Measurements from ENCODE around the gene USP7.
"Not testable (repeated sequence)": the region's sequence is repeated elsewhere in the genome, so short reads cannot be mapped to it uniquely, and the experiment has no call there.

The USP7 gene

GRCh38 chr16:8893976-8894690 lies 69.6 kb downstream of the USP7 start:
- no peak for DNase-seq

GRCh38 chr16:8893426-8893825 lies 70.3 kb downstream of the USP7 start:
- DNase-seq = no peak

- DNase-seq = no peak
These were observed 71.6 kb downstream of the USP7 start for GRCh38 chr16:8892101-8892575.

GRCh38 chr16:8890549-8890921 lies 73.2 kb downstream of the USP7 start:
- DNase-seq = no peak

- no peak for DNase-seq
These were observed 73.7 kb downstream of the USP7 start for GRCh38 chr16:8889893-8890548.

- no peak for DNase-seq
These were observed 74.5 kb downstream of the USP7 start for GRCh38 chr16:8888951-8889892.

- no peak for DNase-seq
These were observed 75.7 kb downstream of the USP7 start for GRCh38 chr16:8887952-8888560.

GRCh38 chr16:8887431-8887765 lies 76.3 kb downstream of the USP7 start:
- DNase-seq = no peak

GRCh38 chr16:8886593-8887430 lies 76.9 kb downstream of the USP7 start:
- DNase-seq = no peak

GRCh38 chr16:8885674-8886592 lies 77.8 kb downstream of the USP7 start:
- DNase-seq = no peak

- no peak for DNase-seq
These were observed 80.9 kb downstream of the USP7 start for GRCh38 chr16:8882725-8883377.

GRCh38 chr16:8882041-8882617 lies 81.6 kb downstream of the USP7 start, which contains the start of gene LITAFD:
LITAFD (plus strand) TSS chr16:8882351; CDS start chr16:8884356, 2,005 bp downstream.
- no peak for DNase-seq

GRCh38 chr16:8880839-8881510 lies 82.7 kb downstream of the USP7 start:
- DNase-seq = no peak

- DNase-seq = no peak
These were observed 85.2 kb downstream of the USP7 start for GRCh38 chr16:8878523-8878911.

- DNase-seq = no peak
These were observed 85.7 kb downstream of the USP7 start for GRCh38 chr16:8877894-8878522.

GRCh38 chr16:8875317-8875716 lies 88.4 kb downstream of the USP7 start:
- not testable (repeated sequence) for DNase-seq

- no peak for DNase-seq
These were observed 89.3 kb downstream of the USP7 start for GRCh38 chr16:8874388-8874787.

- DNase-seq = not testable (repeated sequence)
These were observed 89.9 kb downstream of the USP7 start for GRCh38 chr16:8873866-8874195.

All from stimulated activated CD8-positive, alpha-beta memory T cell treated with anti-CD3 and anti-CD28 coated beads, Interleukin-4, amount 100 ng/mL, for 48 hours (primary cell).